Cerebellar nuclear complex (tissue), 1 donor: ENCODE data around the gene LDLRAD4.
A peak's percentile ranks its signal among the peaks of the same experiment; 100 is the strongest.

Experiments used
- DNase-seq, 2 experiments: peaks; one replicate each; lab custom pipeline; 2025; lab: John Stamatoyannopoulos, UW

LDLRAD4 gene

DNA sequence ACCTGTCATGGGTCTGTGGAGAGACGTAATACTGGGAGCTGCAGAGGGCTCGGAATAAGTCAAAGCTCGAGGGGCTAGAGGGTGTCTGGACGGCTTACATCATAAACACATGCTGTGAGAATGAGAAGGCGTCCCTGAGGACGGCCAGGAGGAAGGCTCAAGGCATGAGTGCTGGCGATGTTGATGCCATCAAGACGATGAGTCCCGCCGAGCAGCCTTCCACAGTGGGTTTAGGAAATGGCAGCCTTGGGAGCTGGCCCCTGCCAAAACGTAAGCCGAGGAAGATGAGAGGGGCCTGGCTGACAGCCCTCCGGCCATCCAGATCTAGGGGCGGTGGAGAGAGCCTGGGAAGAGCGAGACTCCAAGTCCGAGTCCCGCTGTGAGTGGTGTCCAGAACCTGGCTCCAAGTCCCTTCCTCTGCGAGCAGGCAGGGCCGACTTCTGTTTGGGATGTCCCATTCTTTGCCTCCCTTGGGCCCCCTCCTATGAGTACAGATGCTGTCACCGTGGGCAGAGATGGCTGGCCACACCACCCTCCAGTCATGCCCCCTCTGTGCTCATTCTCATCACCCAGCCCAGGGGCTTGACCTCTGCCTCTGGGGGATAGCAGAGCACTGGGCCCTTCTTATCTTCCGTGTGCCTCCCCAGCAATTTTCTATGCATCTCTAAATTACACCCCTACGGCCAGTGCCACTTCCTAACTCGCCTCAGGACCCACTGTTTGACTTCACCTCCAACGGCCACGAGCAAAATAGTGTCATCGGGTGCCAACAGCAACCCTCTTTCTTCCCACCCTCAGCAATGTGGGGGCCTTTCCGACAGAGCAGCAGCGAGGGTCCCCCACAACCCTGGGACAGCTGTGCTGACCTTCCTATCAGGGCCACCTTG is 332.1 kb downstream of the LDLRAD4 start:
- no peak for DNase-seq

- no peak for DNase-seq
Observed at GRCh38 chr18:13551305-13551603, 332.7 kb downstream of the LDLRAD4 start.

GRCh38 chr18:13551841-13552733 is 333.5 kb downstream of the LDLRAD4 start:
- DNase-seq: no peak

DNA sequence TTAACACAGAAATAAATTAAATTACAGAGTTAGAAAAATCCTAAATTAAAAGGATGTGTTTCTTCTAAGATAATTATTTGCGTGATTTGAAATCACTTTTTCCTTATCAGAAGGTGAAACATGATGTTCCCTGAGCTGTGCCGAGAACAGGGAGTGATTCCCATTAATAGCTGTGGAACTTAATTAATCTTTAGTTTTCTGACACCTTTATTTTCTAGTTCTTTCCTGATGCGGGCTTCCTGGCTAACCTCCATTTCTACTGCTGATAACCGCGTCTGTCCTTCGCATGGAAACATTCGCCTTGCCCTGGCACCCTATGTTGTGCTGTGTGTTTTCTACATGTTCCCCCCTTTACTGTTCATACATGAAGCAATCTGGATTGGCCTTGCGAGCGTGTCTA is 334.9 kb downstream of the LDLRAD4 start:
- DNase-seq: no peak

DNA sequence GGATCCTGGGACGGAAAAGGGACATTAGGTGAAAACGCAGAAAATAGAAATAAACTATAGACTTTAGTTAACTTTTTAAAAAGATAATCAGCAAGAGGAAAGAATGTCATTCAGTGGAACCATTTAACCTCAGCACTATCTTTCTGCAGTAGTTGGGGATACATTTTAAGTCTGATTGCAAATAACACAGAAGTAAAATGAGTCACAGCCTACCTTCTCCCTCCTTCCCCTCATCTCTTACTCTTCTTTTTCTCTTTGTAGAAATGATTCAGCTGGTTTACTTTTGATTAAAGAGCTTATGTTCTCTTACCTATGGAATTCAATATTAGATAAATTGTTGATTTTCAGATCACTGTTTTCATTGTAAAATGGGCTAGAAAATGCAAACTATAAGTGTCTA is 336.6 kb downstream of the LDLRAD4 start:
- no peak for DNase-seq

DNA sequence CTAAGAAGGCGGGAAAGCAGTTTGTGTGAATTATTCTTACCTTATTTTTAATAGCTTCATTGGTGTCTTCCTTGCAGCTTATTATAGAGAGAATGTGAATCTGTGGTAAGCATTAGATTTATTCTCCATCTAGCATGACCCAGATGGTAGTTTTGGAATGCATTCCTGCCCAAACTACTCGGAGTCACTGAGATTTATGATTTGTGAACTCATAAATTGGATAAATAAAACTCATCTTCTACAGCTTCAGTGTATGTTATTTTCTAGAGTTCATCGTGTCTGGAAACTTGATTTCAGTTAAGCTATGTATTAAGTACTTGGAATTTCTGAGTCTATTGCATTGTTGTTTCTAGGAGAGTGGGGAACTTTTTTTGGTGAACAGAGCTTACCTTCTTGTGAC is 337.3 kb downstream of the LDLRAD4 start:
- DNase-seq: no peak

GRCh38 chr18:13556502-13556901 is 337.9 kb downstream of the LDLRAD4 start:
- no peak for DNase-seq

- no peak for DNase-seq
Observed at GRCh38 chr18:13558124-13558523, 339.6 kb downstream of the LDLRAD4 start.

GRCh38 chr18:13558790-13559189 is 340.2 kb downstream of the LDLRAD4 start:
- DNase-seq: no peak

DNA sequence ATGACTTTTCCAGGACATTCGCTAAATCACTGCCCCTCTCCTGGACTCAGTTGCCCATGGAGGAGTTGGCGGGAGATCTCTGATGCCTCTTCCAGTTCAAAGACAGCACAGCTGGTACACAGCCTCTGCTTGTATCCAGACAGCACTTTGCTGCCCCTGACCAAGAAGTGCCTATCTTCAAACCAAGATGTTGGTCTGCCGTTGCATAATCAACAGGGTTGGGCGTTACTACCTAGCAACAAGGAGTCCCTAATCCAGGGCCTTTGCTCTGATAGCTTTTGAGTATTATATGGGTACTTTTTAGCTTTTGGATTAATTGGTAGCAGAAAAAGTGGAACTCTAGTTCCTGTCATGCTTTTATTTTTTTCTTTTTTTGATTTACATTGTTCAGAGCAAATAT is 341.2 kb downstream of the LDLRAD4 start:
- DNase-seq: no peak

DNA sequence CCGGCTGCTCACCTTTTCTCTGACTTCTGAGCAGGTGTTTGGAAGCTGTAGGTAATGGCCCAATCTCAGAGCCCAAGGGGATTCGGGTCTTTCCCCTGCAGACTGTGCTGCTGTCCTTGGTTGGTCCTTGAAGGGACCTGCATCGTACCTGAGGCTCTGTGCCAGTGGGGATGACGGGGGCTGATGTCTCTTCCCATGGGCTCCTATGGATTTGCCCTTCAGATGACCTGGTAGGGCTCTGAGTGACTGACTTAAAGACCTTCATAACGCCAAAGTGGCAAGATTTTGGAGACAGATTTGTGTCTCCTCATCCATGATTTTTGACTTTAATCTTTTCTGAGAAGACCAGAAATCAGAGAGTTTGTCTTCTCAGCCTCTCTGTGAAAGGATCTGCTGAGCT is 341.7 kb downstream of the LDLRAD4 start:
- DNase-seq: no peak

GRCh38 chr18:13562494-13563029 is 344.0 kb downstream of the LDLRAD4 start:
- DNase-seq: no peak

GRCh38 chr18:13563390-13563805 is 344.8 kb downstream of the LDLRAD4 start:
- no peak for DNase-seq

GRCh38 chr18:13564579-13564978 is 346.0 kb downstream of the LDLRAD4 start:
- no peak for DNase-seq

DNA sequence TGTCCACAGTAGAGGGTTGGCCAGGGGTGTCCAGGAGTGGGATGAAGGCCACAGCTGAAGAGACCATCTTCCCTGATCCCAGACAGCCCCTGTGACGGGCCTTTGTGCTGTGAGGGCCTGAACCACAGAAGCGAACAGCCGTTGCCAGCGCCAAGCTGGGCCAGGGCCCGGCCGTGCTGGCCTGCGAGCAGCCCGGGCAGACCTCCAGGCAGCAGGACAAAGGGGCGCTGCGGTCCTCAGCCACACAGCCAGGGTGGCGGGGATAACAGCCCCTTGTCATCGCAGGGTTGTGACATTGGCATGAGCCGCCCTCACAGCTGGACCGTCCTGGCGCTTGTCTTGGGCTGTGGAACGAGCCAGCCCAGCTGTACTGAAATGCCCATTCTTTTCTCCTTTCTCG is 346.7 kb downstream of the LDLRAD4 start:
- DNase-seq: peak in 1 of 2 experiments; percentile 54

DNA sequence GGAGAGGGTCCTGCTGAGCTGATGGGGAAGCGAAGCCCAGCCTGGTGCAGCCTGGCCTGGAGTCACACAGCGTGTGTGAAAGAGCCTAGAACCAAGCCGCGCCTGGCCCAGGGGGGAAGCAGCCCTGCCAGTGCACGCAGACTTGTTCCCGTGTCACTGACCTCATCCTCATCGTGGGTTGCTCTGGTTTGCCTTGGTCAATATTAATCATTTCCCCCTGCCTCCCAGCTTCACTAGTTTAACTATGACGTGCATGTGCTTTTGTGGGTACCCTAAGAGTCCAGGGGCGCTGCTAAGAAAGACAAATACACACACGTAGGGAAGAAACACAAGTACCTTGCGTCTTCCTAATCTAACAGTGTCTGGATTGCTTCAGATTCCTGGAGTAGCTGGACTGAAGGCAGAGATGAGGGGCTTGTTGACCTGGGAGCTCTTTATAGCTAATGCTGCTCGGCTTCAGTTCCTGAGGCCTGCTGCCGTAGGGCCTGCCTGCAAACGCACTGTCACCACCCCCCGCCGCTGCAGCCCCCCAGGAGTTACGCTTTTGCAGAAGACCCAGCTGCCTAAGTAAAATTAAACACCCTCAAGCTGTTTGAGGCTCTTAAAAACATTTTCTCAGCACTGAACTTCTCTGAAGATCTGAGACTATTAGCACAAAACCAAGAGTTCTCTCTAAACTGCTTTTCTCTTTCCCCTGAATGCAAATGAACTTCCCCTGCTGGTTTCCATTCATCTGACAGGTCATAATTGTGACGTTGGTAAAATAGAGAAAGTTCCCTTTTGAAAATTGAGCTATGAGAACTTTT is 348.6 kb downstream of the LDLRAD4 start:
- DNase-seq: no peak

DNA sequence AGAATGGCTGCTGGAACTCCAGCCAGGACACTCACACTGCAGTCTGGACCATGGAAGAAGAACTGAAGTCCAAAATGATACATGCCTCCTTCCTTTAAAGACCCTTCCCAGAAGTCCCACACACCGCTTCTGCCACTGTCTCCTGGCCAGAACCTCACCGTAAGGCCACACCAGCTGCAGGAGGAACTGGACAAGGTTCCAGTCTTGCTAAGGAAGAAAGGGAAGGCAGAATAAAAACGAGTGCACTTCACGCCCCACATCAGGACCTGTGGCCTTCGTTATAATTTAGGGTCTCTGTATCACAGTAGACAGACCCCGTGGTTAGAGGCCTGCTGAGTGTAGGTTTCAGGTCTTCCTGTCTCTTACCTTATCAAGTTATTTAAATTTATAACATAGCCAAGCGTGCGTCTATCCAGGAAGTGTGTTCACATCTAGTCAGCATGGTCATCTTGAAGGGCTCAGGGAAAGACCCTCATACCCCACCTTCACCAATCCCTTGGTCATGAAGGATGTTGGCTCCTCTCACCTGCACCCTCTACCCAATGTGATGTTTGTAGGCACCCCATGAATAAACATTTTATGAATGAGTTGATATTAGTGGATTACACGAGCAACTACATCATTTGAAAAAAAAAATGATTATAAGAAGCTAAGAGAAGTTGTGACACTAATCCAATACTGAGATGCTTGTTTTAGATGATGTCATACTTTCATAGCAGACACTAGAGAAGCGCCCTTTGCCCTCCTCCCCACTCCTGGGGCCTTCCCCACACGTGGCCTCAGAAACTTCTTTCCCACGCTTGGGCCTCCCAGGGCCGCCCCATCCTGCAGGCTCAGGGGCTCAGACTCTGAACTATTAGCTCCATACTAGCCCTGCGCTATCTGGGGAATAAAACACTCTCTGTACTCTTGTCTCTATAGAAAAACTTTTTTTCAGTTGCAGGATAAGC is 350.2 kb downstream of the LDLRAD4 start:
- DNase-seq: no peak

- no peak for DNase-seq
Observed at GRCh38 chr18:13570216-13570615, 351.7 kb downstream of the LDLRAD4 start.

DNA sequence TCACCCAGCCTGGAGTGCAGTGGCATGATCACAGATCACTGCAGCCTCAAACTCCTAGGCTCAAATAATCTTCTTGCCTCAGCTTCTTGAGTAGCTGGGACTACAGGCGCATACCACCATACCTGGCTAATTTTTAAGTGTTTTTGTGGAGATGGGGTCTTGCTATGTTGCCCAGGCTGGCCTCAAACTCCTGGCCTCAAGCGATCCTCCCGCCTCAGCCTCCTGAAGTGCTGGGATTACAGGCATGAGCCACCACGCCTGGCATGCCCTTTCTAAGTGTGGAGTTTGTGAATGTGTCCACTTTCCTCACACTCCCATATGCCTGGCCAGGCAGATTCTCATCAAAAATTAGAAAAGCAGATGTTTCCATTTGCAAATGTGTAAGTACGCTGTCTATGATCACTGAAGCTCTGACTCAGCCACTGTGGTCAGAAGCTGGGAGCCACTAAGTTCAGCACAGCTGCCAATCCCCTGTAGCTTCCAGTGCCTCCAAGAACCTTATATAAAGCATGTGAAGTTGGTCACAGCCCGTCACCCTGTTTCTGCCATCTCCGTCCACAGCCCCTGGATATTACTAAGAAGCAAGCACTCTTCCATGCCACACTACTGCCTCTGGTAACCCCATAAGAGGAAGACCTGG is 352.4 kb downstream of the LDLRAD4 start:
- no peak for DNase-seq

DNA sequence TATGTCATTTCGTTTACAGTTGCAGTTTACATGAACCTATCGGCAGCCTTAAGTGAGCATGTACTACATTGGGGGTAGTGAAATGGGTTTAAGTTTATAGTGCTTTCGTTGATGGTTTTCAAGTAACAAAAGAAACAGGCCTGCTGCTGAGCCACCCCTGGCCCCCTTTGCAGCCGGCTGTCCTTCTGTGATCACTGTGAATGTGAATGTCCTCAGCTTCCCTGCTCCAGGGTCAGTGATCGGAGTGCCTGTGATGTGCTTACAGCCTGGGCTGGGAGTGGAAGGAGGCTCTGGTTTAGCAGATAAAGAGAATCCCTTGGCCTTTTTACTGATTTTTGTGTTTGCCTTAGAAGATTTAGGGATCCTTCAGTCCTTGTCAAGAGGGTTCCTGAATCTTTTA is 353.6 kb downstream of the LDLRAD4 start:
- DNase-seq: no peak
